Parathyroid adenoma (tissue), 2 donors: ENCODE results near the gene MAST2.

ENCODE experiments used
- H2AFZ ChIP-seq: fragments of 300-600 bp; sonication (generic); one replicate; pipeline ENCODE4 v1.7.0; 2017; ENCODE audit warnings: antibody characterized with exemption, mild to moderate bottlenecking
- H3K27ac ChIP-seq: fragments of 300-600 bp; sonication (generic); one replicate; pipeline ENCODE4 v1.7.0; 2017
- H3K27me3 ChIP-seq: fragments of 300-600 bp; sonication (generic); one replicate; pipeline ENCODE4 v1.7.0; 2017; ENCODE audit warnings: low read length; ENCODE audit not compliant: control insufficient read depth, insufficient read depth
- H3K36me3 ChIP-seq: fragments of 300-600 bp; sonication (generic); one replicate; pipeline ENCODE4 v1.7.0; 2017; ENCODE audit warnings: low read length; ENCODE audit not compliant: control insufficient read depth, insufficient read depth
- H3K4me1 ChIP-seq: fragments of 300-600 bp; sonication (generic); one replicate; pipeline ENCODE4 v1.7.0; 2017; ENCODE audit warnings: control low read depth
- H3K4me2 ChIP-seq: fragments of 300-600 bp; sonication (generic); one replicate; pipeline ENCODE4 v1.7.0; 2017; ENCODE audit warnings: low read length
- H3K4me3 ChIP-seq: fragments of 300-600 bp; sonication (generic); one replicate; pipeline ENCODE4 v1.7.0; 2017; ENCODE audit warnings: low read depth, low read length
- H3K79me2 ChIP-seq: fragments of 300-600 bp; sonication (generic); one replicate; pipeline ENCODE4 v1.7.0; 2017; ENCODE audit warnings: control low read depth
- H3K9ac ChIP-seq: fragments of 300-600 bp; sonication (generic); one replicate; pipeline ENCODE4 v1.7.0; 2017; ENCODE audit warnings: mild to moderate bottlenecking
- H3K9me3 ChIP-seq: fragments of 300-600 bp; sonication (generic); one replicate; pipeline ENCODE4 v1.7.0; 2017; ENCODE audit warnings: low read length; ENCODE audit not compliant: control insufficient read depth
- CTCF ChIP-seq: fragments of 300-600 bp; sonication (generic); IDR thresholded peaks from one replicate; pipeline ENCODE4 v1.7.0; 2017; ENCODE audit warnings: antibody characterized with exemption, mild to moderate bottlenecking
- donor health status: primary hyperparathyroidism.

Gene MAST2

DNA sequence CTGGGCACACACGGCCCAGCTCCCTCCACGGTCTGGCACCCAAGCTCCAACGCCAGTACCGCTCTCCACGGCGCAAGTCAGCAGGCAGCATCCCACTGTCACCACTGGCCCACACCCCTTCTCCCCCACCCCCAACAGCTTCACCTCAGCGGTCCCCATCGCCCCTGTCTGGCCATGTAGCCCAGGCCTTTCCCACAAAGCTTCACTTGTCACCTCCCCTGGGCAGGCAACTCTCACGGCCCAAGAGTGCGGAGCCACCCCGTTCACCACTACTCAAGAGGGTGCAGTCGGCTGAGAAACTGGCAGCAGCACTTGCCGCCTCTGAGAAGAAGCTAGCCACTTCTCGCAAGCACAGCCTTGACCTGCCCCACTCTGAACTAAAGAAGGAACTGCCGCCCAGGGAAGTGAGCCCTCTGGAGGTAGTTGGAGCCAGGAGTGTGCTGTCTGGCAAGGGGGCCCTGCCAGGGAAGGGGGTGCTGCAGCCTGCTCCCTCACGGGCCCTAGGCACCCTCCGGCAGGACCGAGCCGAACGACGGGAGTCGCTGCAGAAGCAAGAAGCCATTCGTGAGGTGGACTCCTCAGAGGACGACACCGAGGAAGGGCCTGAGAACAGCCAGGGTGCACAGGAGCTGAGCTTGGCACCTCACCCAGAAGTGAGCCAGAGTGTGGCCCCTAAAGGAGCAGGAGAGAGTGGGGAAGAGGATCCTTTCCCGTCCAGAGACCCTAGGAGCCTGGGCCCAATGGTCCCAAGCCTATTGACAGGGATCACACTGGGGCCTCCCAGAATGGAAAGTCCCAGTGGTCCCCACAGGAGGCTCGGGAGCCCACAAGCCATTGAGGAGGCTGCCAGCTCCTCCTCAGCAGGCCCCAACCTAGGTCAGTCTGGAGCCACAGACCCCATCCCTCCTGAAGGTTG lies 231.4 kb downstream of the MAST2 start:
- H3K9ac ChIP-seq, result no peak overlapping the region
- H3K9me3 ChIP-seq, result no peaks in the 10 kb centered on the region
- H3K4me1 ChIP-seq, result no peaks in the 10 kb centered on the region
- TF ChIP-seq CTCF, result no peak
- no peak overlapping the region for H2AFZ ChIP-seq
- H3K4me3 ChIP-seq, result no peak overlapping the region
- H3K4me2 ChIP-seq, result no peak overlapping the region
- no peaks in the 10 kb centered on the region for H3K79me2 ChIP-seq
- no peaks in the 10 kb centered on the region for H3K36me3 ChIP-seq
- no peaks in the 10 kb centered on the region for H3K27me3 ChIP-seq
- no peak overlapping the region for H3K27ac ChIP-seq

GRCh38 chr1:46036894-46037839 lies 233.8 kb downstream of the MAST2 start:
- no peak overlapping the region for H3K9ac ChIP-seq
- no peak overlapping the region for H2AFZ ChIP-seq
- H3K27me3 ChIP-seq, result no peaks in the 10 kb centered on the region
- H3K4me3 ChIP-seq, result no peak overlapping the region
- H3K36me3 ChIP-seq, result no peaks in the 10 kb centered on the region
- no peaks in the 10 kb centered on the region for H3K4me1 ChIP-seq
- H3K79me2 ChIP-seq, result no peaks in the 10 kb centered on the region
- no peaks in the 10 kb centered on the region for H3K9me3 ChIP-seq
- no peak overlapping the region for H3K27ac ChIP-seq
- H3K4me2 ChIP-seq, result no peak overlapping the region
- TF ChIP-seq CTCF, result peak; percentile 88

DNA sequence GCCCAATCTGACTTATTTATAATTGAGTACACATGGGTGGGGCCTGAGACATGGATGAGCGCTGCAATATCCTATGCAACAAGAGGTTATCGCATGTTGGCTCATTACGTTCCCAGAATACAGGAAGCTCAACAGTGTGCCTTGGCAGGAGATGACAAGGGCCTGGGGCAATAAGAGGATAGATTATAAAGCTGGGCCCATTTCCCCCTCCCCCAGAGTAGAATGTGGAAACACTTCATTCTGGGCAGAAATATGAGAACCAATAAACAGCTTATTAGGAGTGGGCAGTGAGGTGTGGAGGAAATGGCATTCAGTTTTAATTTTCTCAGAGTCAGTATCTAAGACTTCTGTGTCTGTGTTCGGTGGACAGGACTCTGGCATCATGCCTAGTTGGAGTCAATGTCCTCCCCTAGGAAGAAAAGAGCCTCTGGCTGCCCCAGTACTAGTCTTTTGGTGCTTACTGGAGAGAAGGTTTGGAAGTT lies 236.2 kb downstream of the MAST2 start:
- no peak for TF ChIP-seq CTCF
- H3K4me3 ChIP-seq, result no peak overlapping the region
- no peaks in the 10 kb centered on the region for H3K4me1 ChIP-seq
- no peaks in the 10 kb centered on the region for H3K9me3 ChIP-seq
- no peak overlapping the region for H3K9ac ChIP-seq
- H3K27me3 ChIP-seq, result no peaks in the 10 kb centered on the region
- H3K79me2 ChIP-seq, result no peaks in the 10 kb centered on the region
- no peak overlapping the region for H2AFZ ChIP-seq
- H3K27ac ChIP-seq, result no peak overlapping the region
- H3K36me3 ChIP-seq, result no peaks in the 10 kb centered on the region
- H3K4me2 ChIP-seq, result no peak overlapping the region

DNA sequence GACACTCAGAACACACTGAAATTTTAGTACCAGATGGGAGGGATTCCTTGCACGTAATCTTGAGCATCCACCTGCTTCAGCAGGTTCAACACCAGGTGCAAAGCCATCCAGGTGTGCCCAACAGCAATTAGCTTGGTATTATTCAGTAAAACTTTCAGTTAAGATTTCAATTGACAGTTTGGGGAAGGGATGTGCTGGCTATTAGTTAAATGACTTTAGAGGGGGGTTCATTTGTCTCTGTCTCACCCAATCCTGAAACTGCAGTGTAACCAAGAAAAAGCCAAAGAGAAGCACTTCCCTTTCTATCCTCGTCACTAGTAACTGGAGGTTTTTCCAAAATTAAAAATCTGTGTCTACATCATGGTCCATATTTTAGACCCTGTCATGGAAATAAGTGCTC lies 238.1 kb downstream of the MAST2 start:
- Histone ChIP-seq H3K9me3 (no peaks in the 10 kb centered on the region), H3K27ac (no peak overlapping the region), H3K4me1 (no peaks in the 10 kb centered on the region)

More for the DNA sequence above, 238.1 kb downstream of the MAST2 start:
- Histone ChIP-seq H3K4me2 (no peak overlapping the region), H3K79me2 (no peaks in the 10 kb centered on the region), H3K4me3 (no peak overlapping the region), H3K9ac (no peak overlapping the region), H3K27me3 (no peaks in the 10 kb centered on the region), H3K36me3 (no peaks in the 10 kb centered on the region), H2AFZ (no peak overlapping the region)
- no peak for TF ChIP-seq CTCF
